Neural cell (in vitro differentiated cells): ENCODE data around the gene CACNB2.
A peak's percentile ranks its signal among the peaks of the same experiment; 100 is the strongest.

Experiments used
- EP300 ChIP-seq: fragments of 450-650 bp; conservative IDR thresholded peaks from 2 replicates; pipeline ENCODE4 v1.6.1; 2014; ENCODE audit warnings: antibody characterized with exemption, mild to moderate bottlenecking, moderate library complexity; ENCODE audit not compliant: poor library complexity, severe bottlenecking
- EZH2 ChIP-seq: fragments of 200-600, 300-800 bp; shearing (Covaris generic), sonication (generic); IDR thresholded peaks from 2 replicates; pipeline ENCODE4 v1.6.1; 2014; ENCODE audit warnings: antibody characterized with exemption, low read length, borderline replicate concordance, mild to moderate bottlenecking; ENCODE audit not compliant: insufficient read depth, poor library complexity, severe bottlenecking
- POLR2AphosphoS5 ChIP-seq: IDR thresholded peaks from 2 replicates; pipeline ENCODE4 v1.6.1; 2012
- RAD21 ChIP-seq: fragments of 450-650 bp; conservative IDR thresholded peaks from 2 replicates; pipeline ENCODE4 v1.6.1; 2014; ENCODE audit warnings: antibody characterized with exemption, mild to moderate bottlenecking, moderate library complexity
- SMC3 ChIP-seq: fragments of 450-650 bp; conservative IDR thresholded peaks from 2 replicates; pipeline ENCODE4 v1.6.1; 2014; ENCODE audit warnings: antibody characterized with exemption, mild to moderate bottlenecking, moderate library complexity; ENCODE audit not compliant: poor library complexity
- TAF1 ChIP-seq: IDR thresholded peaks from 2 replicates; pipeline ENCODE4 v1.6.1; 2012; ENCODE audit warnings: low read depth
- TF ChIP-seq, protein P1 (sequence below): fragments of 450-650 bp; IDR thresholded peaks from 2 replicates; pipeline ENCODE4 v1.5.1; 2014; ENCODE audit warnings: antibody characterized with exemption, mild to moderate bottlenecking, moderate library complexity; ENCODE audit not compliant: poor library complexity, severe bottlenecking

DNA sequence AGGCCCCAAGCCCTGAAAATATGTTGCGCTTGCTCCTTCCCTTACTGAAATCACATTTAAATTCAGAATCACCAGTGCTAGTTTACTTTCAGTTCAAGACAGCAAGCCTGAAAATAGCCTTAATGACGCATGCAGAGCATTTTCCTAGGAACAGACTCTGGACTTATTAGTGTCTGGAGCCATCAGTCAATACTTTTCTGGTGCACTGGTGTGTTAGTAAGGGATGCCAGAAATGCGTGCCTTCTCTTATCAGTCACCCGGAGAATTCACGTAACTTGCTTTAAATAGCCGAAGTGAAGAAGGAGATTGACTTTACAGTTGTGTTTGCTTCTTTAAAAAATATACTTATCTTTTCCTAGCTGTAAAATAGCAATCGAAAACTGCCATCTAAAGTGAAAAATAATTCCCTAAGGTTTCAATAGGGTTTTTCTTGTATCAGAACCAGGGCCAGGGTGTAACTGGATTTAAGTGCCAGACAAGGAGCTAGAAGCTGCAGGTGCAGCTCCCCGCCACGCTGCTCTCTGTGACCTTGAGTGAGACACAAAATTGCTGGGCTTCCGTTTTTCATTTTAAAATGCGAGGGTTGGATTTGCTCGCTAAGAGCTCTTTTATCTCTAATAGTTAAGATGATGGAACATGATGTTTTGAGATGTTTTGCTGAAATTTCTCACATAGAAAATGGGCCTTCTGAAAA, 333.3 kb downstream of the CACNB2 start:
- TF ChIP-seq RAD21 (no peak), EP300 (no peak), POLR2AphosphoS5 (no peak), EZH2 (no peak), SMC3 (peak; percentile 3), TAF1 (no peak)
- TF ChIP-seq, protein P1, sequence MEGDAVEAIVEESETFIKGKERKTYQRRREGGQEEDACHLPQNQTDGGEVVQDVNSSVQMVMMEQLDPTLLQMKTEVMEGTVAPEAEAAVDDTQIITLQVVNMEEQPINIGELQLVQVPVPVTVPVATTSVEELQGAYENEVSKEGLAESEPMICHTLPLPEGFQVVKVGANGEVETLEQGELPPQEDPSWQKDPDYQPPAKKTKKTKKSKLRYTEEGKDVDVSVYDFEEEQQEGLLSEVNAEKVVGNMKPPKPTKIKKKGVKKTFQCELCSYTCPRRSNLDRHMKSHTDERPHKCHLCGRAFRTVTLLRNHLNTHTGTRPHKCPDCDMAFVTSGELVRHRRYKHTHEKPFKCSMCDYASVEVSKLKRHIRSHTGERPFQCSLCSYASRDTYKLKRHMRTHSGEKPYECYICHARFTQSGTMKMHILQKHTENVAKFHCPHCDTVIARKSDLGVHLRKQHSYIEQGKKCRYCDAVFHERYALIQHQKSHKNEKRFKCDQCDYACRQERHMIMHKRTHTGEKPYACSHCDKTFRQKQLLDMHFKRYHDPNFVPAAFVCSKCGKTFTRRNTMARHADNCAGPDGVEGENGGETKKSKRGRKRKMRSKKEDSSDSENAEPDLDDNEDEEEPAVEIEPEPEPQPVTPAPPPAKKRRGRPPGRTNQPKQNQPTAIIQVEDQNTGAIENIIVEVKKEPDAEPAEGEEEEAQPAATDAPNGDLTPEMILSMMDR, result no peak
